ENCODE data around the gene SPEG.
"Not testable (repeated sequence)": the region's sequence is repeated elsewhere in the genome, so short reads cannot be mapped to it uniquely, and the experiment has no call there.

Gene SPEG

GRCh38 chr2:219405958-219406860 is 28.4 kb upstream of the SPEG start:
- TF ChIP-seq ZFP3 (CRISPR knock-in tag; IDR thresholded peaks at IDR 0.05) (no peak), ZNF565 (CRISPR knock-in tag; conservative IDR thresholded peaks at IDR 0.05; ENCODE audit: low read depth) (no peak), OSR1 (CRISPR knock-in tag; IDR thresholded peaks at IDR 0.05) (no peak), TCF4 (CRISPR knock-in tag; IDR thresholded peaks at IDR 0.05; ENCODE audit: borderline replicate concordance) (no peak), CSRNP3 (CRISPR knock-in tag; IDR thresholded peaks at IDR 0.05) (no peak)
- no peak for ATAC-seq

GRCh38 chr2:219406861-219407230 is 27.8 kb upstream of the SPEG start:
- peak; percentile 68 for ATAC-seq
- no peak for TF ChIP-seq CSDC2 (CRISPR knock-in tag; IDR thresholded peaks at IDR 0.05)
- no peak for TF ChIP-seq ZFP30 (CRISPR knock-in tag; IDR thresholded peaks at IDR 0.05)
- no peak for TF ChIP-seq ZNF70 (CRISPR knock-in tag; IDR thresholded peaks at IDR 0.05)
- TF ChIP-seq ISL1 (CRISPR knock-in tag; IDR thresholded peaks at IDR 0.05), result no peak
- TF ChIP-seq CREB5 (CRISPR knock-in tag; IDR thresholded peaks at IDR 0.05; ENCODE audit: low read depth), result no peak
- TF ChIP-seq ZNF565 (CRISPR knock-in tag; conservative IDR thresholded peaks at IDR 0.05; ENCODE audit: low read depth), result no peak
- no peak for TF ChIP-seq GLIS3 (CRISPR knock-in tag; IDR thresholded peaks at IDR 0.05)
- TF ChIP-seq ESRRG (CRISPR knock-in tag; IDR thresholded peaks at IDR 0.05), result no peak
- TF ChIP-seq ZFP3 (CRISPR knock-in tag; IDR thresholded peaks at IDR 0.05), result no peak
- no peak for TF ChIP-seq TSHZ2 (CRISPR knock-in tag; IDR thresholded peaks at IDR 0.05)
- no peak for TF ChIP-seq POU6F1 (CRISPR knock-in tag; IDR thresholded peaks at IDR 0.05; ENCODE audit: borderline replicate concordance, low read depth)
- TF ChIP-seq SNAI2 (CRISPR knock-in tag; IDR thresholded peaks at IDR 0.05), result no peak
- TF ChIP-seq PPARA (CRISPR knock-in tag; IDR thresholded peaks at IDR 0.05; ENCODE audit: borderline replicate concordance), result no peak

GRCh38 chr2:219407343-219407742 is 27.3 kb upstream of the SPEG start:
- ATAC-seq, result not testable (repeated sequence)

- TF ChIP-seq GLIS3 (CRISPR knock-in tag; IDR thresholded peaks at IDR 0.05) (no peak), TSHZ2 (CRISPR knock-in tag; IDR thresholded peaks at IDR 0.05) (no peak), TCF4 (CRISPR knock-in tag; IDR thresholded peaks at IDR 0.05; ENCODE audit: borderline replicate concordance) (no peak), ZFP3 (CRISPR knock-in tag; IDR thresholded peaks at IDR 0.05) (no peak), ZNF565 (CRISPR knock-in tag; conservative IDR thresholded peaks at IDR 0.05; ENCODE audit: low read depth) (no peak)
- no peak for ATAC-seq
Observed at GRCh38 chr2:219408204-219408603, 26.4 kb upstream of the SPEG start.

Measured in SK-N-SH treated with all-trans-retinoic acid at 6 μM for 48 hours (cell line).